OCI-LY7 (cell line): Measurements from ENCODE around the gene ANO10. TPM values are rescaled to one million over a fixed set of nuclear protein-coding genes. Genes with fewer than 3 reads are reported as not detected.
"Not testable (repeated sequence)": the region's sequence is repeated elsewhere in the genome, so short reads cannot be mapped to it uniquely, and the experiment has no call there.

Experiments
- BruUV-seq: library from RNA; stranded (reverse); fragments of 400-500 nt; replicated peaks from 2 replicates; lab custom pipeline; 2021; lab: Mats Ljungman, UMichigan
- CTCF ChIA-PET: fragments of 300-600 bp; sonication (Branson Sonifier 250); formaldehyde crosslinking; loops from one replicate; lab custom pipeline; 2022; ENCODE audit warnings: antibody characterized with exemption; ENCODE audit not compliant: unreplicated experiment; lab: Charles Lee
- POLR2A ChIA-PET: fragments of 300-600 bp; sonication (Branson Sonifier 250); formaldehyde crosslinking; loops from one replicate; lab custom pipeline; 2022; ENCODE audit warnings: antibody characterized with exemption; lab: Charles Lee
- DNase-seq: peaks from one replicate; pipeline ENCODE4 v3.0.0-alpha.2; 2015; ENCODE audit warnings: low spot score
- H2AFZ ChIP-seq: fragments of 200-600 bp; sonication (generic), shearing (Covaris generic); 2 replicates; pipeline ENCODE4 v1.6.1; 2014; ENCODE audit warnings: mild to moderate bottlenecking, antibody characterized with exemption, low read length, moderate library complexity
- H3K27ac ChIP-seq: fragments of 200-600 bp; sonication (generic); 2 replicates; pipeline ENCODE4 v1.5.1; 2014; ENCODE audit warnings: mixed run types, low read depth, mild to moderate bottlenecking, moderate library complexity, low read length, inconsistent platforms; ENCODE audit not compliant: poor library complexity, severe bottlenecking
- H3K36me3 ChIP-seq: fragments of 200-600 bp; sonication (generic); 2 replicates; pipeline ENCODE4 v1.6.1; 2014; ENCODE audit warnings: mild to moderate bottlenecking, antibody characterized with exemption, low read length, moderate library complexity, mixed read lengths; ENCODE audit not compliant: insufficient read depth
- H3K4me1 ChIP-seq: fragments of 200-600 bp; sonication (generic); 2 replicates; pipeline ENCODE4 v1.5.1; 2014; ENCODE audit warnings: mild to moderate bottlenecking, low read length; ENCODE audit not compliant: insufficient read depth, poor library complexity, severe bottlenecking
- H3K4me2 ChIP-seq: fragments of 200-600 bp; sonication (generic); 2 replicates; pipeline ENCODE4 v1.6.1; 2014; ENCODE audit warnings: mild to moderate bottlenecking, low read length
- H3K4me3 ChIP-seq: fragments of 200-600 bp; sonication (generic); 2 replicates; pipeline ENCODE4 v1.5.1; 2014; ENCODE audit warnings: mild to moderate bottlenecking, low read depth, low read length; ENCODE audit not compliant: poor library complexity, severe bottlenecking
- H3K79me2 ChIP-seq: fragments of 200-600 bp; sonication (generic); 2 replicates; pipeline ENCODE4 v1.6.1; 2016; ENCODE audit warnings: low read depth, mild to moderate bottlenecking, low read length, moderate library complexity, mixed read lengths; ENCODE audit not compliant: insufficient read depth
- H3K9me2 ChIP-seq: fragments of 200-600 bp; sonication (generic); 2 replicates; pipeline ENCODE4 v1.6.1; 2016; ENCODE audit warnings: mild to moderate bottlenecking, low read length, mixed read lengths; ENCODE audit not compliant: insufficient read depth
- H3K9me3 ChIP-seq: fragments of 200-600 bp; sonication (generic); 2 replicates; pipeline ENCODE4 v1.6.1; 2014; ENCODE audit warnings: mild to moderate bottlenecking, mixed run types, low read length, mixed read lengths
- H4K20me1 ChIP-seq: fragments of 200-600 bp; sonication (generic); 2 replicates; pipeline ENCODE4 v1.6.1; 2014; ENCODE audit warnings: mild to moderate bottlenecking, antibody characterized with exemption, low read length, moderate library complexity, mixed read lengths; ENCODE audit not compliant: insufficient read depth
- CTCF ChIP-seq: fragments of 200-600 bp; sonication (generic); conservative IDR thresholded peaks from 2 replicates; pipeline ENCODE4 v1.5.1; 2014; ENCODE audit warnings: mild to moderate bottlenecking, antibody characterized with exemption, low read length, moderate library complexity, mixed read lengths
- EZH2phosphoT487 ChIP-seq: fragments of 200-600 bp; sonication (generic); IDR thresholded peaks from 2 replicates; pipeline ENCODE4 v1.6.1; 2018; ENCODE audit warnings: low read depth, borderline replicate concordance, mild to moderate bottlenecking, mixed run types, antibody characterized with exemption, low read length, moderate library complexity, mixed read lengths
- intact Hi-C: fragments of 100-400 bp; cut with micrococcal nuclease; formaldehyde crosslinking; loops from one replicate; pipeline ENCODE4 v1.10.0; 2022; ENCODE audit not compliant: unreplicated experiment
- total RNA-seq, 2 experiments: library from RNA; depleted of rRNA in 1 of 2; stranded (reverse); fragments of >200 nt in 1 of 2; shearing (Covaris generic) in 1 of 2; gene quantifications; 2 replicates each; pipeline ENCODE4 v1.2.3, GENCODE V29; 2014 to 2022

The ANO10 gene
- total RNA-seq, 2 experiments from 2014 or later: 2.2 to 5.8 TPM

GRCh38 chr3:43544277-43544676, 77.5 kb downstream of the ANO10 start:
- CTCF ChIA-PET, H3K4me1 ChIP-seq, POLR2A ChIA-PET, H3K4me3 ChIP-seq, H3K79me2 ChIP-seq, H2AFZ ChIP-seq, H3K36me3 ChIP-seq, H4K20me1 ChIP-seq, H3K27ac ChIP-seq, H3K4me2 ChIP-seq, H3K9me2 ChIP-seq, H3K9me3 ChIP-seq, BruUV-seq: not testable (repeated sequence)
- DNase-seq: peak; percentile 57
- TF ChIP-seq CTCF: peak; percentile 77
- intact Hi-C loops: loop anchor here (1.0 to 10.0 kb wide), 4 partner anchors 94 to 441 kb away; no protein-coding TSS in a partner anchor

- H3K4me3 ChIP-seq: no peak overlapping the region
- H3K27ac ChIP-seq: no peak overlapping the region
- no peaks in the 10 kb centered on the region for H3K9me3 ChIP-seq
- no peaks in the 10 kb centered on the region for H3K4me1 ChIP-seq
- TF ChIP-seq CTCF (no peak), EZH2phosphoT487 (no peak)
- no peak overlapping the region for H3K4me2 ChIP-seq
- H2AFZ ChIP-seq: no peak overlapping the region
- no peaks in the 10 kb centered on the region for H3K79me2 ChIP-seq
- intact Hi-C loops: loop anchor here (5.0 to 10.0 kb wide), 3 partner anchors 220 to 442 kb away; no protein-coding TSS in a partner anchor
- no peaks in the 10 kb centered on the region for H4K20me1 ChIP-seq
- BruUV-seq: no TSS peak
- ChIA-PET POLR2A (no interaction called here), CTCF (no interaction called here)
- no peaks in the 10 kb centered on the region for H3K9me2 ChIP-seq
- no peaks in the 10 kb centered on the region for H3K36me3 ChIP-seq
- DNase-seq: no peak
These were observed 79.3 kb downstream of the ANO10 start for GRCh38 chr3:43542328-43543043.

- Histone ChIP-seq H3K4me1 (no peaks in the 10 kb centered on the region), H3K9me2 (no peaks in the 10 kb centered on the region), H3K4me3 (no peak overlapping the region), H3K36me3 (no peaks in the 10 kb centered on the region), H3K4me2 (no peak overlapping the region), H2AFZ (no peak overlapping the region), H3K79me2 (no peaks in the 10 kb centered on the region), H3K27ac (no peak overlapping the region), H3K9me3 (no peaks in the 10 kb centered on the region), H4K20me1 (no peaks in the 10 kb centered on the region)
- intact Hi-C loops: loop anchor here (5.0 to 10.0 kb wide), 3 partner anchors 222 to 444 kb away; no protein-coding TSS in a partner anchor
- TF ChIP-seq CTCF: no peak
- no peak for TF ChIP-seq EZH2phosphoT487
- BruUV-seq: no TSS peak
- CTCF ChIA-PET: interaction anchor here (1.1 kb wide), 1 partner anchor 209 kb away, joined by 3 read pairs; no protein-coding TSS in a partner anchor
- DNase-seq: no peak
- POLR2A ChIA-PET: no interaction called here
These were observed 81.2 kb downstream of the ANO10 start for GRCh38 chr3:43540624-43541023.
